T-cell (primary cell): Measurements from ENCODE around the gene CCDC7. TPM values are rescaled to one million over a fixed set of nuclear protein-coding genes. Genes with fewer than 3 reads are reported as not detected.
"Not testable (repeated sequence)": the region's sequence is repeated elsewhere in the genome, so short reads cannot be mapped to it uniquely, and the experiment has no call there.

ENCODE experiments used
- ATAC-seq, 4 experiments: fragments of 200-7000 bp in 3 of 4; fragments of 150-1000 bp in 1 of 4; cut with Tn5 transposase; replicated peaks in 1 of 4; 1 replicate in 3 of 4; 2 replicates in 1 of 4; pipeline ENCODE4 v1.10.0; 2021; ENCODE audit warnings: moderate library complexity in 3 of 4, mild to moderate bottlenecking in 2 of 4, moderate number of reproducible peaks in 1 of 4
- CTCF ChIA-PET, 2 donors: fragments of 300-600 bp; sonication (Branson Sonifier 250); formaldehyde crosslinking; loops; one replicate each; lab custom pipeline; 2022; ENCODE audit warnings: antibody characterized with exemption in 2 of 2; lab: Charles Lee
- POLR2A ChIA-PET, 2 donors: fragments of 300-600 bp; sonication (Branson Sonifier 250); formaldehyde crosslinking; loops; one replicate each; lab custom pipeline; 2022; ENCODE audit warnings: antibody characterized with exemption in 2 of 2; lab: Charles Lee
- DNase-seq, 35 experiments: peaks; one replicate each; pipeline versions ENCODE4 v3.0.0 to v3.0.0-alpha.2; 2013 to 2023
- H3K27ac ChIP-seq: one replicate; pipeline ENCODE4 v1.5.1; 2013; ENCODE audit warnings: low read length
- H3K27me3 ChIP-seq, 2 experiments: replicated peaks in 1 of 2; 1 replicate in 1 of 2; 2 replicates in 1 of 2; pipeline versions ENCODE4 v1.6.1 to v1.7.0; 2013; ENCODE audit warnings: low read length in 1 of 2, mixed read lengths in 1 of 2; ENCODE audit not compliant: control insufficient read depth in 2 of 2, insufficient read depth in 2 of 2; ENCODE audit errors: extremely low read depth in 1 of 2
- H3K36me3 ChIP-seq, 2 donors: 1 replicate in 1 of 2; 2 replicates in 1 of 2; pipeline versions ENCODE4 v1.6.1 to v1.7.0; 2013; ENCODE audit warnings: low read length in 1 of 2; ENCODE audit not compliant: control insufficient read depth in 2 of 2, insufficient read depth in 1 of 2; ENCODE audit errors: extremely low read depth in 1 of 2
- H3K4me1 ChIP-seq, 2 experiments: 1 replicate in 1 of 2; 2 replicates in 1 of 2; pipeline versions ENCODE4 v1.6.1 to v1.7.0; 2013; ENCODE audit warnings: low read length in 2 of 2, mixed read lengths in 1 of 2; ENCODE audit not compliant: insufficient read depth in 2 of 2, control insufficient read depth in 1 of 2; ENCODE audit errors: extremely low read depth in 1 of 2
- H3K4me3 ChIP-seq, 2 donors: 1 replicate in 1 of 2; 2 replicates in 1 of 2; pipeline versions ENCODE4 v1.5.1 to v1.7.0; 2013; ENCODE audit warnings: mild to moderate bottlenecking in 2 of 2, low read length in 1 of 2, moderate library complexity in 1 of 2; ENCODE audit not compliant: control insufficient read depth in 1 of 2; ENCODE audit errors: extremely low read depth in 1 of 2
- H3K9me3 ChIP-seq: 2 replicates; pipeline ENCODE4 v1.7.0; 2013
- H3K27ac Mint-ChIP-seq, 2 donors: one replicate each; pipeline ENCODE4 v1.8.0; 2020 to 2021; ENCODE audit warnings: mild to moderate bottlenecking in 2 of 2, mixed read lengths in 2 of 2
- H3K27me3 Mint-ChIP-seq, 2 donors: one replicate each; pipeline ENCODE4 v1.8.0; 2021 to 2022; ENCODE audit warnings: mixed read lengths in 2 of 2
- H3K36me3 Mint-ChIP-seq: one replicate; pipeline ENCODE4 v1.8.0; 2021; ENCODE audit warnings: mixed read lengths
- H3K4me1 Mint-ChIP-seq, 3 donors: one replicate each; pipeline ENCODE4 v1.8.0; 2020 to 2022; ENCODE audit warnings: mixed read lengths in 3 of 3, mild to moderate bottlenecking in 1 of 3
- H3K4me3 Mint-ChIP-seq, 3 donors: one replicate each; pipeline ENCODE4 v1.8.0; 2020 to 2022; ENCODE audit warnings: mild to moderate bottlenecking in 3 of 3, mixed read lengths in 3 of 3, moderate library complexity in 3 of 3
- H3K9me3 Mint-ChIP-seq, 3 donors: one replicate each; pipeline ENCODE4 v1.8.0; 2020 to 2022; ENCODE audit warnings: mixed read lengths in 3 of 3
- WGBS: methylation state at CpG from one replicate; pipeline ENCODE4 v1.1.5; 2013; ENCODE audit warnings: missing lambda C conversion rate; ENCODE audit not compliant: insufficient coverage; 5-methylcytosine and 5-hydroxymethylcytosine counted together
- total RNA-seq, 35 experiments: library from RNA in 6 of 35; stranded (reverse) in 6 of 35; fragments of 120-200 nt in 1 of 35; gene quantifications; one replicate each; pipeline versions ENCODE4 v1.2.1 to v1.2.4 and lab custom pipeline; 2013 to 2026

CCDC7 gene
- total RNA-seq, 5 donors from 2014 or later (not counting 1 experiment from before 2014, with no cell fraction given): 48.1 to 74.6 (median 62.1) TPM

DNA sequence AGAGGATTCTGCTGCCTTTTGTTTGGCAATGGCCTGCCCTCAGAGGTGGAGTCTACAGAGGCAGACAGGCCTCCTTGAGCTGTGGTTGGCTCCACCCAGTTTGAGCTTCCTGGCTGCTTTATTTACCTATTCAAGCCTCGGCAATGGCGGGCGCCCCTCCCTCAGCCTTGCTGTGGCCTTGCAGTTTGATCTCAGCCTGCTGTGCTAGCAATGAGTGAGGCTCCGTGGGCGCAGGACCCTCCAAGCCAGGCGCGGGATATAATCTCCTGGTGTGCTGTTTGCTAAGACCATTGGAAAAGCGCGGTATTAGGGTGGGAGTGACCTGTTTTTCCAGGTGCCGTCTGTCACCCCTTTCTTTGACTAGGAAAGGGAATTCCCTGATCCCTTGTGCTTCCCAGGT is 42.1 kb downstream of the CCDC7 start:
- H3K27me3 Mint-ChIP-seq, H3K4me1 ChIP-seq, H3K27ac Mint-ChIP-seq, H3K27me3 ChIP-seq, H3K27ac ChIP-seq, H3K4me3 Mint-ChIP-seq, DNase-seq, H3K9me3 ChIP-seq, CTCF ChIA-PET, POLR2A ChIA-PET, ATAC-seq: not testable (repeated sequence)
- peaks cover 4 to 11% of the 10 kb centered on the region in 2 donors for H3K36me3 ChIP-seq
- peak overlapping the region in 1 of 2 donors; percentile 23 for H3K4me3 ChIP-seq
- peaks cover 23 to 33% (median 31%) of the 10 kb centered on the region in 3 donors for H3K4me1 Mint-ChIP-seq
- 83% methylated on average over 4 of the region's 10 CpGs for WGBS
- peaks cover 82% of the 10 kb centered on the region for H3K36me3 Mint-ChIP-seq
- peaks cover 10 to 28% (median 11%) of the 10 kb centered on the region in 3 donors for H3K9me3 Mint-ChIP-seq

DNA sequence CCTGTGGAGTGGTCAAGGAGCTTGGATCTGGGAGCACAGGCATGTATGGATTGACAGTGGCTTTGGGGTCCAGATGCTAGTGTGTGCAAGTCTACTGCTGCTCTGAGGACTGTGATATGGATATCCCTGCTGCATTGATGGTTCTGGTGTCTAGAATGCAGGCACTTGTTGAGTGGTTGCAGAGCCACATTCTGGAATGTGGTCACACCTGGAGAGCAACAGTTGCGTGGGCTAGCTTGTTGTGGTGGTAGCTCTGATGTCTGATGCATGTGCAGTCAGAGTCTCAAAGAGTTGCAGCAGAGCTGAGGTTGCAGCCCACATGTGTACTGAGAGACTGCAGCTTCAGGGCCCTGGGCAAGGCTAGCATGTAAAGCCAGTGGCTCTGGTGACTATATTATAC is 43.2 kb downstream of the CCDC7 start:
- DNase-seq (no peak), ATAC-seq (no peak)
- WGBS: 100% methylated on average over 1 of the region's 1 CpG
- Histone ChIP-seq H3K27me3 (no peaks in the 10 kb centered on the region), H3K4me1 (peaks cover 0 to 5% of the 10 kb centered on the region in 2 experiments), H3K4me3 (no peak overlapping the region), H3K36me3 (peaks cover 4 to 11% of the 10 kb centered on the region in 2 donors), H3K27ac (no peak overlapping the region), H3K9me3 (no peaks in the 10 kb centered on the region)
- Mint-ChIP-seq H3K27ac (no peak overlapping the region), H3K4me1 (peaks cover 23 to 33% (median 31%) of the 10 kb centered on the region in 3 donors), H3K9me3 (peaks cover 10 to 22% (median 11%) of the 10 kb centered on the region in 3 donors), H3K27me3 (no peaks in the 10 kb centered on the region), H3K36me3 (peaks cover 83% of the 10 kb centered on the region), H3K4me3 (no peak overlapping the region)
- POLR2A ChIA-PET: no interaction called here
- CTCF ChIA-PET: no interaction called here

DNA sequence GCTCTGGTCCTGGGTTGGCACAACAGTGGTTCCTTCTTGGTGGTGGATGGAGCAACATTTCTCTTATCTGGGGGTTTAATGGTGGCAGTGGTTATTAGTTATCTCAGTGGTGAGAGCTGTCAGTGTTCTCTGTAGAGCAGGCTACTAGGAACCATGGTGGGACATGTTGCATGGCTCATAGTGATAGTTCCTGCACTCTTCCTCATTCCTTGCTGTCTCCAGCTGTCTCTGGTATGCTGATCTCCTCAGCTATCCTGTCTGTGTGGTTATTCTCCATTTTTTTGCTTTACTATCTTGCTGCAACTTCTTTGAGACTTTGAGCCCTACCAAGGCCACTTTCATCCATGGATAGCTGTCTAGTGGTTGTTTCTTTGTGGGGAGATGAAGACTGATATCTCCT is 44.0 kb downstream of the CCDC7 start:
- no peak overlapping the region for H3K27ac Mint-ChIP-seq
- ATAC-seq (no peak), DNase-seq (no peak)
- H3K27me3 ChIP-seq: no peaks in the 10 kb centered on the region
- peaks cover 4 to 11% of the 10 kb centered on the region in 2 donors for H3K36me3 ChIP-seq
- peaks cover 23 to 33% (median 31%) of the 10 kb centered on the region in 3 donors for H3K4me1 Mint-ChIP-seq
- H3K27ac ChIP-seq: no peak overlapping the region
- H3K36me3 Mint-ChIP-seq: peaks cover 81% of the 10 kb centered on the region
- CTCF ChIA-PET: no interaction called here
- peaks cover 10 to 18% (median 11%) of the 10 kb centered on the region in 3 donors for H3K9me3 Mint-ChIP-seq
- POLR2A ChIA-PET: no interaction called here
- H3K9me3 ChIP-seq: no peaks in the 10 kb centered on the region
- no peak overlapping the region for H3K4me3 ChIP-seq
- peak overlapping the region in 1 of 3 donors; percentile 10 for H3K4me3 Mint-ChIP-seq
- H3K27me3 Mint-ChIP-seq: no peaks in the 10 kb centered on the region
- H3K4me1 ChIP-seq: peaks cover 0 to 5% of the 10 kb centered on the region in 2 experiments

DNA sequence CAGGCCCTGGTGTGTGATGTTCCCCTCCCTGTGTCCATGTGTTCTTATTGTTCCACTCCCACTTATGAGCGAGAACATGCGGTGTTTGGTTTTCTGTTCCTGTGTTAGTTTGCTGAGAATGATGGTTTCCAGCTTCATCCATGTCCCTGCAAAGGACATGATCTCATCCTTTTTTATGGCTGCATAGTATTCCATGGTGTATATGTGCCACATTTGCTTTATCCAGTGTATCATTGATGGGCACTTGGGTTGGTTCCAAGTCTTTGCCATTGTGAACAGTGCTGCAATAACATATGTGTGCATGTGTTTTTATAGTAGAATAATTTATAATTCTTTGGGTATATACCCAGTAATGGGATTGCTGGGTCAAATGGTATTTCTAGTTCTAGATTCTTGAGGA is 48.6 kb downstream of the CCDC7 start:
- H3K27me3 ChIP-seq, DNase-seq, H3K27ac Mint-ChIP-seq, H3K4me1 ChIP-seq, POLR2A ChIA-PET, H3K4me3 ChIP-seq, H3K27ac ChIP-seq, H3K4me3 Mint-ChIP-seq, H3K9me3 Mint-ChIP-seq, H3K36me3 ChIP-seq, H3K9me3 ChIP-seq, H3K27me3 Mint-ChIP-seq, ATAC-seq, CTCF ChIA-PET: not testable (repeated sequence)
- WGBS: no CpG with 5 or more reads among the region's 2 CpGs
- Mint-ChIP-seq H3K36me3 (peaks cover 82% of the 10 kb centered on the region), H3K4me1 (peaks cover 20 to 30% (median 24%) of the 10 kb centered on the region in 3 donors)

DNA sequence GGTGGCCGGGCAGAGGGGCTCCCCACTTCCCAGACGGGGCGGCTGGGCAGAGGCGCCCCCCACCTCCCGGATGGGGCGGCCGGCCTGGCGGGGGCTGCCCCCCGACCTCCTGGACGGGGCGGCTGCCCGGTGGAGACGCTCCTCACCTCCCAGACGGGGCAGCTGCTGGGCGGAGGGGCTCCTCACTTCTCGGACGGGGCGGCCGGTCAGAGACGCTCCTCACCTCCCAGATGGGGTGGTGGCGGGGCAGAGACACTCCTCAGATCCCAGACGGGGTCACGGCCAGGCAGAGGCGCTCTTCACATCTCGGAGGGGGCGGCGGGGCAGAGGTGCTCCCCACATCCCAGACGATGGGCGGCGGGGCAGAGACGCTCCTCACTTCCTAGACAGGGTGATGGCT is 54.2 kb downstream of the CCDC7 start:
- 100% methylated on average over 10 of the region's 31 CpGs for WGBS

DNA sequence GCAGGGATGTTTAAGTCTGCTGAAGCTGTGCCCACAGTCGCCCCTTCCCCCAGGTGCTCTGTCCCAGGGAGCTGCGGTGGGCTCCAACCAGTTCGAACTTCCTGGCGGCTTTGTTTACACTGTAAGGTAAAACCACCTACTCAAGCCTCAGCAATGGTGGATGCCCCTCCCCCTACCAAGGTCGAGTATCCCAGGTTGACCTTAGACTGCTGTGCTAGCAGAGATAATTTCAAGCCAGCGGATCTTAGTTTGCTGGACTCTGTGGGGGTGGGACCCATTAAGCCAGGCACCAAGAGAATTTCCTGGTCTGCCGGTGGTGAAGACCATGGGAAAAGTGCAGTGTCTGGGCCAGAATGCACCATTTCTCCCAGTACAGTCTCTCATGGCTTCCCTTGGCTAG is 56.0 kb downstream of the CCDC7 start:
- H3K27ac Mint-ChIP-seq: no peak overlapping the region
- H3K36me3 ChIP-seq: peaks cover 0 to 2% of the 10 kb centered on the region in 2 donors
- DNase-seq: no peak
- no peaks in the 10 kb centered on the region for H3K27me3 Mint-ChIP-seq
- no peaks in the 10 kb centered on the region for H3K27me3 ChIP-seq
- no peaks in the 10 kb centered on the region for H3K9me3 ChIP-seq
- no peak for ATAC-seq
- WGBS: 100% methylated on average over 1 of the region's 7 CpGs
- no peaks in the 10 kb centered on the region for H3K4me1 ChIP-seq
- no peak overlapping the region for H3K4me3 Mint-ChIP-seq
- peaks cover 9 to 17% (median 13%) of the 10 kb centered on the region in 3 donors for H3K4me1 Mint-ChIP-seq
- peaks cover 0 to 5% (median 2%) of the 10 kb centered on the region in 3 donors for H3K9me3 Mint-ChIP-seq
- POLR2A ChIA-PET: no interaction called here
- CTCF ChIA-PET: interaction anchor here in 1 of 2 donors (0.6 kb wide), 1 partner anchor 575 kb away, joined by 6 read pairs; no protein-coding TSS in a partner anchor
- peaks cover 74% of the 10 kb centered on the region for H3K36me3 Mint-ChIP-seq
- H3K4me3 ChIP-seq: no peak overlapping the region
- no peak overlapping the region for H3K27ac ChIP-seq

More for the DNA sequence above, 54.2 kb downstream of the CCDC7 start:
- POLR2A ChIA-PET, CTCF ChIA-PET, H3K4me1 ChIP-seq, H3K4me3 Mint-ChIP-seq, H3K9me3 Mint-ChIP-seq, H3K9me3 ChIP-seq, DNase-seq, H3K27ac Mint-ChIP-seq, H3K27me3 ChIP-seq, ATAC-seq, H3K4me3 ChIP-seq, H3K27ac ChIP-seq, H3K36me3 ChIP-seq, H3K27me3 Mint-ChIP-seq: not testable (repeated sequence)
- peaks cover 13 to 25% (median 15%) of the 10 kb centered on the region in 3 donors for H3K4me1 Mint-ChIP-seq
- peaks cover 80% of the 10 kb centered on the region for H3K36me3 Mint-ChIP-seq
